Spleen (tissue), 7 donors: ENCODE data around the gene MATK.

Experiments
- CTCF ChIP-seq, 11 experiments: fragments of 200-600 bp in 7 of 11; fragments of 450-650 bp in 4 of 11; sonication (generic) in 4 of 11; IDR thresholded peaks in 8 of 11; conservative IDR thresholded peaks in 3 of 11; 1 replicate in 7 of 11; 2 replicates in 4 of 11; pipeline versions ENCODE4 v1.4.0 to v1.8.0; 2016 to 2021; ENCODE audit warnings: antibody characterized with exemption in 11 of 11, inconsistent platforms in 4 of 11, mild to moderate bottlenecking in 1 of 11
- POLR2AphosphoS5 ChIP-seq, 3 donors: sonication (generic); formaldehyde crosslinking; IDR thresholded peaks; one replicate each; pipeline ENCODE4 v1.5.1; 2017; ENCODE audit warnings: antibody characterized with exemption in 3 of 3
- donor health status: DM: no; HTN: no; CAD: no; lungs with moderate emphysema.
- donor health status: DM: no; HTN: no; CAD: no.
- donor health status: DM: no; HTN: no; CAD: no.

GRCh38 chr19:3766520-3766919, 19.7 kb downstream of the MATK start:
- TF ChIP-seq CTCF (IDR thresholded peaks at IDR 0.05 in 8 of 11, conservative IDR thresholded peaks at IDR 0.05 in 3 of 11) (no peak), POLR2AphosphoS5 (IDR thresholded peaks at IDR 0.05) (peak in 1 of 3 donors; percentile 12)
